HepG2 (cell line): ENCODE measurements around the gene RBM5. TPM values are rescaled to one million over a fixed set of nuclear protein-coding genes. Genes with fewer than 3 reads are reported as not detected.

Experiments used
- ATAC-seq: fragments of 200-7000 bp; cut with Tn5 transposase; 3 replicates; pipeline ENCODE4 v1.9.1; 2020; ENCODE audit warnings: mild to moderate bottlenecking, moderate library complexity
- BruUV-seq: library from RNA; stranded (reverse); fragments of 400-500 nt; replicated peaks from 2 replicates; lab custom pipeline; 2021; lab: Mats Ljungman, UMichigan
- CTCF ChIA-PET: fragments of 300-600 bp; formaldehyde crosslinking; extraction: SDS; loops from one replicate; lab custom pipeline; 2021; ENCODE audit warnings: low total read pairs, inconsistent platforms, low intra/inter-chr PET ratio; lab: Yijun Ruan, JAX
- POLR2A ChIA-PET: fragments of 350-600 bp; sonication (Branson Sonifier 250); formaldehyde crosslinking; loops from one replicate; lab custom pipeline; 2020; ENCODE audit warnings: antibody characterized with exemption, inconsistent platforms; lab: Yijun Ruan, JAX
- DNase-seq: peaks from one replicate; pipeline ENCODE4 v3.0.0-alpha.2; 2015; ENCODE audit warnings: low spot score
- FAIRE-seq: peaks from 3 replicates; lab custom pipeline; 2011; peaks lifted over from hg19 to GRCh38; lab: Jason Lieb, UNC
- H2AFZ ChIP-seq: one replicate; pipeline ENCODE4 v1.6.1; 2011; ENCODE audit warnings: low read length, inconsistent platforms
- H3K27ac ChIP-seq: fragments of 300-600 bp; 3 replicates; pipeline ENCODE4 v1.8.0; 2011; ENCODE audit warnings: mixed run types, mild to moderate bottlenecking, mixed read lengths, low read length, inconsistent platforms; ENCODE audit not compliant: insufficient read depth; ENCODE audit errors: extremely low read length
- H3K27me3 ChIP-seq, 2 experiments: fragments of 200-600 bp in 1 of 2; 2 replicates in 1 of 2; 3 replicates in 1 of 2; pipeline versions ENCODE4 v1.6.0 to v1.8.0; 2011; ENCODE audit warnings: low read length in 2 of 2, mild to moderate bottlenecking in 2 of 2, moderate library complexity in 2 of 2, inconsistent platforms in 1 of 2; ENCODE audit not compliant: insufficient read depth in 2 of 2, control insufficient read depth in 1 of 2
- H3K36me3 ChIP-seq, 2 experiments: fragments of 200-600 bp in 1 of 2; replicated peaks in 1 of 2; 2 replicates in 1 of 2; 3 replicates in 1 of 2; pipeline versions ENCODE4 v1.5.1 to v1.8.0; 2011; ENCODE audit warnings: low read length in 2 of 2, inconsistent platforms in 1 of 2; ENCODE audit not compliant: insufficient read depth in 2 of 2, control insufficient read depth in 1 of 2
- H3K4me1 ChIP-seq: 2 replicates; pipeline ENCODE4 v1.5.1; 2012; ENCODE audit warnings: low read length, inconsistent platforms; ENCODE audit not compliant: insufficient read depth
- H3K4me2 ChIP-seq: 2 replicates; pipeline ENCODE4 v1.6.0; 2011; ENCODE audit warnings: low read depth, low read length, inconsistent platforms
- H3K4me3 ChIP-seq, 3 experiments: fragments of 200-600 bp in 1 of 3; sonication (generic), shearing (Covaris generic) in 1 of 3; replicated peaks in 1 of 3; 2 replicates each; pipeline ENCODE4 v1.5.1; 2011 to 2016; ENCODE audit warnings: low read length in 3 of 3, inconsistent platforms in 2 of 3, low read depth in 2 of 3, mild to moderate bottlenecking in 2 of 3, control low read depth in 1 of 3, mixed read lengths in 1 of 3; ENCODE audit not compliant: insufficient read depth in 1 of 3
- H3K79me2 ChIP-seq: one replicate; pipeline ENCODE4 v1.6.1; 2011; ENCODE audit warnings: low read length, inconsistent platforms; ENCODE audit not compliant: insufficient read depth
- H3K9ac ChIP-seq: 2 replicates; pipeline ENCODE4 v1.6.0; 2011; ENCODE audit warnings: mild to moderate bottlenecking, low read depth, low read length, inconsistent platforms; ENCODE audit not compliant: insufficient read depth
- H3K9me3 ChIP-seq: 2 replicates; pipeline ENCODE4 v1.5.1; 2012; ENCODE audit warnings: mild to moderate bottlenecking, low read length
- H4K20me1 ChIP-seq: 2 replicates; pipeline ENCODE4 v1.6.0; 2011; ENCODE audit warnings: inconsistent platforms, mild to moderate bottlenecking, low read length, moderate library complexity; ENCODE audit not compliant: insufficient read depth
- RFX3 ChIP-seq: IDR thresholded peaks from 2 replicates; pipeline ENCODE4 v1.6.1; 2016; ENCODE audit warnings: missing biosample characterization, missing genetic modification reagents
- TERF1 ChIP-seq: sonication (generic); formaldehyde crosslinking; IDR thresholded peaks from 2 replicates; pipeline ENCODE4 v1.8.0; 2022; ENCODE audit warnings: mild to moderate bottlenecking, missing genetic modification reagents, moderate library complexity
- ZFP90 ChIP-seq: sonication (generic); formaldehyde crosslinking; IDR thresholded peaks from 2 replicates; pipeline ENCODE4 v1.8.0; 2022; ENCODE audit warnings: missing genetic modification reagents, mild to moderate bottlenecking, inconsistent platforms, borderline replicate concordance
- ZNF281 ChIP-seq: sonication (generic); formaldehyde crosslinking; IDR thresholded peaks from 2 replicates; pipeline ENCODE4 v1.4.0; 2020; ENCODE audit warnings: missing genetic modification reagents, borderline replicate concordance
- ZNF292 ChIP-seq: sonication (generic); formaldehyde crosslinking; IDR thresholded peaks from 2 replicates; pipeline ENCODE4 v1.8.1; 2022; ENCODE audit warnings: mild to moderate bottlenecking, low read depth, missing genetic modification reagents, borderline replicate concordance
- ZNF33B ChIP-seq: sonication (generic); formaldehyde crosslinking; IDR thresholded peaks from 2 replicates; pipeline ENCODE4 v1.5.1; 2020; ENCODE audit warnings: mild to moderate bottlenecking, missing genetic modification reagents
- ZNF44 ChIP-seq: sonication (generic); formaldehyde crosslinking; IDR thresholded peaks from 2 replicates; pipeline ENCODE4 v1.5.1; 2020; ENCODE audit warnings: mild to moderate bottlenecking, missing genetic modification reagents
- ZNF788 ChIP-seq: sonication (generic); formaldehyde crosslinking; IDR thresholded peaks from 2 replicates; pipeline ENCODE4 v1.5.0; 2020; ENCODE audit warnings: mild to moderate bottlenecking, missing genetic modification reagents, borderline replicate concordance
- ZSCAN25 ChIP-seq: sonication (generic); formaldehyde crosslinking; IDR thresholded peaks from 2 replicates; pipeline ENCODE4 v1.8.0; 2022; ENCODE audit warnings: mild to moderate bottlenecking, missing genetic modification reagents
- WGBS: methylation state at CpG from one replicate; pipeline ENCODE4 v1.1.6; 2017; ENCODE audit warnings: low lambda C conversion rate; 5-methylcytosine and 5-hydroxymethylcytosine counted together
- in situ Hi-C: cut with HindIII; loops from 2 replicates; pipeline ENCODE4 v1.10.0; 2017; ENCODE audit warnings: low pct_unique_long_range_greater_than_20kb; ENCODE audit not compliant: extremely low pct_ligation_motif_present
- intact Hi-C: fragments of 100-400 bp; cut with micrococcal nuclease; formaldehyde crosslinking; loops from one replicate; pipeline ENCODE4 v1.10.0; 2022; ENCODE audit not compliant: unreplicated experiment
- polyA plus RNA-seq, 8 experiments: library from polyadenylated mRNA; depleted of rRNA in 3 of 8; stranded (reverse) in 7 of 8; unstranded in 1 of 8; fragments of >200 nt; fragmentation: Illumina TruSeq in 4 of 8; extraction: Trizol in 4 of 8; gene quantifications; 2 replicates each; pipeline versions ENCODE4 v1.2.1 to v1.2.3, GENCODE V29; 2011 to 2016; ENCODE audit warnings: low read depth in 4 of 8, missing spikeins in 1 of 8, mixed read lengths in 1 of 8; ENCODE audit not compliant: insufficient read depth in 1 of 8
- total RNA-seq, 5 experiments: library from RNA; depleted of rRNA; stranded (reverse); fragments of >200 nt; fragmentation: Illumina TruSeq; extraction: Trizol; gene quantifications; 2 replicates each; pipeline ENCODE4 v1.2.3, GENCODE V29; 2016; ENCODE audit warnings: low read depth in 1 of 5

RBM5 gene
- total and polyA plus RNA-seq, 2 of the 13 experiments (the other 11 are each of a cell fraction or from before 2014, with no cell fraction given): 106 to 204 TPM

GRCh38 chr3:50140990-50141389, 52.3 kb downstream of the RBM5 start:
- POLR2A ChIA-PET: no interaction called here
- Histone ChIP-seq H3K9ac (no peak overlapping the region), H3K27me3 (peaks cover 18 to 49% of the 10 kb centered on the region in 2 experiments; a peak in 4 of 5 replicates), H3K9me3 (no peaks in the 10 kb centered on the region), H4K20me1 (no peaks in the 10 kb centered on the region), H2AFZ (no peak overlapping the region), H3K4me3 (no peak overlapping the region), H3K36me3 (no peaks in the 10 kb centered on the region), H3K4me1 (peaks cover 19% of the 10 kb centered on the region), H3K4me2 (no peak overlapping the region), H3K27ac (no peak overlapping the region), H3K79me2 (no peaks in the 10 kb centered on the region)
- BruUV-seq: no TSS peak
- DNase-seq (no peak), ATAC-seq (no peak), FAIRE-seq (no peak)
- in situ Hi-C loops (no loop called here), intact Hi-C loops (no loop called here)
- WGBS: 46% methylated on average over 12 of the region's 12 CpGs
- no peak for TF ChIP-seq RFX3 (CRISPR knock-in tag)
- no peak for TF ChIP-seq ZNF788 (CRISPR knock-in tag)
- no peak for TF ChIP-seq ZNF44 (CRISPR knock-in tag)
- no peak for TF ChIP-seq ZNF292 (CRISPR knock-in tag)
- TF ChIP-seq ZFP90: no peak
- CTCF ChIA-PET: no interaction called here

- H3K4me2 ChIP-seq: no peak overlapping the region
- WGBS: 64% methylated on average over 1 of the region's 3 CpGs
- H4K20me1 ChIP-seq: no peaks in the 10 kb centered on the region
- in situ Hi-C loops (no loop called here), intact Hi-C loops (no loop called here)
- no peak overlapping the region for H3K27ac ChIP-seq
- ChIA-PET POLR2A (no interaction called here), CTCF (no interaction called here)
- peaks cover 53% of the 10 kb centered on the region for H3K4me1 ChIP-seq
- H3K27me3 ChIP-seq: peaks cover 0 to 3% of the 10 kb centered on the region in 2 experiments; a peak in 1 of 5 replicates
- H3K9ac ChIP-seq: no peak overlapping the region
- H3K4me3 ChIP-seq: no peak overlapping the region
- no peaks in the 10 kb centered on the region for H3K36me3 ChIP-seq
- H2AFZ ChIP-seq: no peak overlapping the region
- DNase-seq (no peak), FAIRE-seq (no peak), ATAC-seq (peak; percentile 31)
- no peaks in the 10 kb centered on the region for H3K79me2 ChIP-seq
- H3K9me3 ChIP-seq: no peaks in the 10 kb centered on the region
- no TSS peak for BruUV-seq
- TF ChIP-seq ZSCAN25 (CRISPR knock-in tag) (peak; percentile 58), ZNF281 (no peak), ZNF33B (CRISPR knock-in tag) (no peak), TERF1 (CRISPR knock-in tag) (no peak)
These were observed 57.7 kb downstream of the RBM5 start for GRCh38 chr3:50146316-50146901.
